GM18868 (cell line): ENCODE measurements around the gene TFAM.

ENCODE experiments used
- ATAC-seq: cut with Tn5 transposase; IDR thresholded peaks from one replicate; pipeline ENCODE4 v1.9.1; 2021; ENCODE audit warnings: mild to moderate bottlenecking, moderate library complexity; ENCODE audit not compliant: unreplicated experiment

TFAM gene

DNA sequence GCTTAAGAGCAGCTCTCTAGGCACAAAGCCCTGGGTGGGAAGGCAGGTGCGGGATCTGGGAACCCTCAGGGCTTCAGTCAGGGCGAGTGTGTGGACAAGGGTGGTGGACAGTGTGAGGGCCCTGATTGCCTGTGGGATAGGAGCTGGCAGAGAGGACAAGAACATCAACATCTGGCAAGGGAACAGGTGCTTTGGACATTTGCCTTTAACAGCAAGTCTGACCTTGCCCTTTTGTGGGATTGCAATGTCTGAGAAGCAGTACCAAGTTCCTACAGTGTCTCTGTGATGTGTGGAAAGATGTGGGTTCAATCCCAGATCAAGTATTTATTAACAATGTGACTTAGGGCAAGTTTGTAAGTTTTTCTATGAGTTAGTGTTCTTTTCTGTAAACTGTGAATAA lies 46.7 kb downstream of the TFAM start:
- ATAC-seq: no peak

DNA sequence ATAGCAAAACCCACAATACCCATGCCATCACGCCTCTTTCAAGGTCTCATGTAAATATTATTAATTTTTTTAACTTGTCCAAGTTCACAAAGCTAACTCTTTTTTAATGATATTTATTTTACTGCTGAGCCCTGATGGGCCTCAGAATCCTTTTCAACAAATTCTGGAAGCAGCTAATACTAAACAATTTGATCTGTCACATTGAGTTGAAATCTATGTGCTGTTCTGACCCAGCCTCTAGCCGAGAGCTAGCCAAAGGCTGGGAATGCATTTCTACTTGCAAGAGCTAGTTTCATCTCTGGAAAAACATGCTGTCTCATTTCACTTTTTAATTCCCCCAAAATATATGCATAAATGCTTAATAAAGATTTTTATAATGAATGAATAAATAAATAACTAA lies 47.9 kb downstream of the TFAM start:
- no peak for ATAC-seq

DNA sequence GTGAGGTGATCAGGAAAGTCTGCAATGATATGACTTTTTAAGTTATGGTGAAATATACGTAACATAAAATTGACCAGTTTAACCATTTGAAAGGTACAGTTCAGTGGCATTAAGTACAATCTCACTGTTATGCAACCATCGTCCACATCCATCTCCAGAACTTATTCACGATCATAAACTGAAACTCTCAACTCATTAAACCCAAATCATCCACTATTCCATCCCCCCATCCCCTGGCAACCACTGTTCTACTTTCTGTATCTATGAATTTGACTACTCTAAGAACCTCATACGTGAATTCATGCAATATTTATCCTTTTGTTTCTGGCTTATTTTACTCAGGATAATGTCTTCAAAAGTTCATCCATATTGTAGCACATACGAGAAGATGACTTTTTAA lies 48.4 kb downstream of the TFAM start:
- ATAC-seq: no peak

DNA sequence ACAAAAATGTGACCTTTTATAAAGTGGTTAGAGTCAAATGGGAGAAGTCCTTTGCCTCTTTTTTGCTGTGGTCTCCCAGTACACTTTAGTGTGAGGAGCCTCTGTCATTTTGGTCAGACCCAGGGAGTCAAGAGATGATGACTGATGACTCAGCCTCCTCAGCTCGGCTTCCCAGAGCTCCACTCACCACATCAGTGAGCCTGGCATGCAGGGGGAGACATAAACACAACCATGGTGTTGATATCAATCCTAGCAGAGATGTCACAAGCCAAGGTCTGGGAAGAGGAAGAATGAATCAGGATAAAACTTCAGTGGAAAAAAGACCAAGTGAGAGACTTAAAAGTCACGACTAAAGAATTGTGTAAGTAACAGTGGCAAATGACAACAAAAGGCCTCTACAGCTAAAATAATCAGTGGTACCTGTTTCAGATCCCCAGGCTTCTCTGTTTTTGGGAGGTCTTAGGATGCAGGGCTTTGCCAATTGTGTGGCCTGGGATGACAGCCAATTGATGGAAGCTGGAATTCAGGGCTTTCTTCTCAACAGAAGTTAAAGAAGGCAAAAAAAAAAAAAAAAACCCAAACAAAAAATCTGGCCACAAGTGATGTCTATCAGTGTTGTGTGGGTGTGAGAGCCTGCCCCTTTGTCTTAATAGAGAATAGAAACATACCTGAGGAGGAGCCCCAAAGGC lies 50.2 kb downstream of the TFAM start:
- no peak for ATAC-seq

DNA sequence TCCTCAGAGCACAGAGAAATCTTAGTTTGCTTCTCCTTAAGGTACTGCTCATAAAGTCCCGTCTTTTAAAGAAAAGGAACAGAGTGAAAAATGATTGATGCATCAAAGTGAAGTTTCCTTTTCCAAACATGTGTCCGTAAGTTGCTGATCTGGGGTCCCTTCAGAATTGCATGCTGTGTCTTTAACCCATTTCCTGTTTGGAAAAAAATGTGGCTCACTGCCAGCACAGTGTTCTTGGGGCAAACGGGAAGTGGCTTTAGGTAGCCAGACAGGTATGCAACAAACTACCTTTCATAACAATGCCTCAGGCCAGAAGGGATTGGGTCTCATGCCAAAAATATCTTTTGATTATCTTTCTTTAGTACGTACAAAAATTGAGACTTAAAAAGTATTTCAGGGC lies 50.9 kb downstream of the TFAM start:
- no peak for ATAC-seq

DNA sequence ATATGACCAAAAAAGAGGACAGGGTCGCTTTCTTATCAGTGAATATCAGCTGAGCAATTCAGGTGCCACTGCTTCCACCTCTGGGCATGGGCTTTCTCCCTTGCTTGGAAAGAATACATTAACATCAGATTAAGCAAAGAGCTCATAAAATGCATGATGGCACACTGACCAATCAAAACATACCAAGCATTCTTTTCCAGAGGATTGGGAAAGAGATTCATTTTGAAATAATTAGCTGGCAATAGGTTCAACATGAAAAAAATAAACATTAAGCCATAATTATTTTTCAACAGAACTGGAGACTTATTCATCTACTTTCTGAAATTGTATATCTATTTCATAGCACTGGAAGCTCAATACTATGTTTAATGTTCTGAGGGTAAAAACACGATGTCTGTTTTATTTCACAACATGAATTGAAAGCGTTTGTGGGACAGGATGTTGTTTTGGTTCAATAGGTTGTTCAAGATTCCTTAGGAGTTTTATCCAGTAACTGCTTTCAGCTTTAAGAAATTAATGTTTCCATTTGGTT lies 53.2 kb downstream of the TFAM start:
- no peak for ATAC-seq

DNA sequence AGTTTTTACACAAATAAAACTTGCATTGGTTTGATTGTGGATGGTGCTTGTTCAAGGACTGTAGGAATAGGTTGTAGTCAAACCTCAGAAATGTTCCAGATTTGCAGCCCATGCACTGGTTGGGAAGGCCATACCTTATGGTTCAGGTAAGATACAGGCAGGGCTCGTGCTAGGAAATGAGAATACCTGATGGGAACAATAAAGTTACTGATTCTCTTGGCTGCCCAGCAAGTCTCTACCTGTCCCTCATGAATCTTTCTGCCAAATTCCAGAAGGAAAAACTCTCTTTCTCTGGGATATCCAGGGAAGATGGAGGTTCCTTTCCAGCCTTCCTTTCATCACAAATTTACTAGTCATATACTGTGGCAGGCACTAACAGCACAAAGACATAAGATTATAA lies 53.8 kb downstream of the TFAM start:
- ATAC-seq: no peak

DNA sequence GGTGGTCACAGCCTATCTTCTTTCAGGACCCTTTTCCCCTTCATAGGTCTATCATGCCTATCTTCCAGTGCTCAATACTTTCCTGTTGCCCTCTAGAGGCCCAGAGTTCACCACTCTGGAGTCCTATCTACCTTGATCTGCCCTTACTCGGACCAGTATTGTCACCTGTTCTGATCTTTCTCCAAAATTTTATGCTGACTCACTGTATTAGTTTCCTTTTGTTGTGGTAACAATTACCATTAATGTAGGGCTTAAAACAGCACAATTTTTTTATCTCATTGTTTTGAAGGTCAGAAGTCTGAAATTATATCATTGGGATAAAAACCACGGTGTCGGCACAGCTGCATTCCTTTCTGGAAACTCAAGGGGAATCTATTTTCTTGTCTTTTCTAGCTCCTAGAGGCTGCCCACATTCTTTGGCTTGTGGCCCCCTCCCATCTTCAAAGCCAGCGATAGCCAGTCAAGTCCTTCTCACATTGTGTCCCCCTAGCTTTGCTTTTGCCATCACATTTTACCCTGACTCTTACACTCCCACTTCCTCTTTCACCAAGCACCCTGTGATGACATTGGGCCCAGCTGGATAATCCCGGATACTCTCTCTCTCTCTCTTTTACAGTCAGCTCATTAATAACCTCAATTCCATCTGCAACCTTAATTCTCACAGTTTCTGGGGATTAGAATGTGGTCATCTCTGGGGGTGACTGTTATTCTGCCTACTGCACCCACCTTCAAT lies 54.6 kb downstream of the TFAM start:
- no peak for ATAC-seq

DNA sequence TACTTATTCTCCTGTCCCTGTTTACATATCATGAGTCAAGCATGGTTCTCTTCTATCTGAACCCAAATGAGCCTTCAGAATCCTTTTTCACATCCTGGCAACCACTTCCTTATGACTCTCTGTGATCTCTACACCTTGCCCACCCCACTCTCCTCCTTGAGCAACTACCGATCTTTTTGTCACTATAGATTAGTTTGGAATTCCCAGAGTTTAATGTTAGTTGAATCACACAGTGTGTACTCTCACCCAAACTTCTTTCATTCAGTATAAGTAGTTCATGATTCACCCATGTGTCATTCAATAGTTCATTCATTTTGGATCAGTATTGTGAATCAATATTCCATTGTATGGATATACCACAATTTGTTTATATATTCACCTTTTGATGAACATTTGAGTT lies 55.3 kb downstream of the TFAM start:
- no peak for ATAC-seq

DNA sequence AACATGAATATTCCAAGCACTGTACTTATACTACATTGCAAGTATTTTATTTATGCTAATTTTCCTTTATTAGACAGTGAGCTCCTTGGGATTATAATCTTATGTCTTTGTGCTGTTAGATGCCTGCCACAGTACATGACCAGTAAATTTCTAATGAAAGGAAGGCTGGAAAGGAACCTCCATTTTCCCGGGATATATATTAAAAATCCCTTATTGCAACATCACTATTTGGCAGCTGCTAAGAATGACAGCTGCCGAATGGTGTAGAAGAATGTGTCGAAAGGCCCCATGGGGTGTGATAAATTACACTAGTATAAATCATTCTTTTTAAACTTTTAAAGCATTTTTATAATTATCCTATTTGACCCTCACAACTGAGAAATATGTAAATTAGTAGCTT lies 59.1 kb downstream of the TFAM start:
- no peak for ATAC-seq

DNA sequence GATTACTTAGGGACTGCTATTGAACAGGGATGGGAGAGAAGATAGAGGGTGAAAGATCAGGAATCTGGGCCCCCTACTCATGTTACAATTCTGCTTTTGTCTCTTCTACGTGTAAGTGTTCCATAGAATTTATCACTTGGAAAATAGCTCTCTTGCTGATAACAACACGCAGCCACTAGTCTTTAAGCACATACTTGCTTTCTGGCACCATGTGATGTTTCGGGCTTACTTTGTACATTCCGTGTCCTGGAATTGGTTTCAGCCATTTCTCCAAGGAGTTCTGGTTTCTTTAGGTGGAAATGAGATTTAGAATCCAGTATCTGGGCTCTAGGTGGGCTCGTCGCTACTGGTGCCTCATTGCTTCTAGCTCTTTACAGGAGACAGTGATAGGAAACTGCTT lies 59.7 kb downstream of the TFAM start:
- ATAC-seq: no peak

DNA sequence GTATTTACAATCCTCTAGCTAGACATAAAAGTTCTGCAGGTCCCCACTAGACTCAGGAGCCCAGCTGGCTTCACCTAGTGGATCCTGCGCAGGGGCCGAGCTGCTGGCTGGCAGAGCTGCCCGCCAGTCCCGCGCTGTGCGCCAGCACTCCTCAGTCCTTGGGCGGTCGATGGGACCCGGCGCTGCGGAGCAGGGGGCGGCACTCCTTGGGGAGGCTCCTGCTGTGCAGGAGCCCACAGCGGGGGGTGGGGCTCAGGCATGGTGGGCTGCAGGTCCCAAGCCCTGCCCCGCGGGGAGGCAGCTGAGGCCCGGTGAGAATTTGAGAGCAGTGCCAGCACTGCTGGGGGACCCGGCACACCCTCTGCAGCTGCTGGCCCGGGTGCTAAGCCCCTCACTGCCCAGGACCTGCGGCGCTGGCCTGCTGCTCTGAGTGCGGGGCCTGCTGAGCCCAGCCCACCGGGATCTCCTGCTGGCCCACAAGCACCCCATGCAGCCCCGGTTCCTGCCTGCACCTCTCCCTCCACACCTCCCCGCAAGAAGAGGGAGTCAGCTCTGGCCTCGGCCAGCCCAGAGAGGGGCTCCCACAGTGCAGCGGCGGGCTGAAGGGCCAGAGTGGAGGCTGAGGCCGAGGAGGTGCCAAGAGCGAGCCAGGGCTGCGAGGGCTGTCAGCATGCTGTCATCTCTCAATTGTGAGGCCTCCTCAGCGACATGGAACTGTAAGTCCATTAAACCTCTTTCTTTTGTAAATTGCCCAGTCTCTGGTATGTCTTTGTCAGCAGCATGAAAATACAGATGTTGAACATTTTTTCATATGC lies 63.1 kb downstream of the TFAM start:
- no peak for ATAC-seq
